Adrenal gland (tissue), 5 donors: ENCODE data around the gene S100A13.

Source experiments
- CTCF ChIP-seq, 6 experiments: fragments of 450-650 bp in 4 of 6; fragments of 200-600 bp in 2 of 6; sonication (generic) in 1 of 6; IDR thresholded peaks; 1 replicate in 5 of 6; 2 replicates in 1 of 6; pipeline versions ENCODE4 v1.5.1 to v1.8.0; 2016 to 2021; ENCODE audit warnings: antibody characterized with exemption in 6 of 6, mild to moderate bottlenecking in 2 of 6, moderate library complexity in 1 of 6
- POLR2A ChIP-seq, 2 donors: fragments of 450-650 bp; IDR thresholded peaks; one replicate each; pipeline ENCODE4 v1.6.1; 2017; ENCODE audit warnings: antibody characterized with exemption in 2 of 2, mild to moderate bottlenecking in 2 of 2, moderate library complexity in 1 of 2
- donor health status: DM: no; HTN: no; CAD: no.

GRCh38 chr1:153667439-153667838 lies 40.1 kb upstream of the S100A13 start:
- TF ChIP-seq POLR2A (IDR thresholded peaks at IDR 0.05) (no peak), CTCF (IDR thresholded peaks at IDR 0.05) (no peak)
